ENCODE data around the gene MAP2.

Gene MAP2

GRCh38 chr2:209653134-209653533 is 229.3 kb downstream of the MAP2 start:
- no peak for DNase-seq (ENCODE audit: low read depth)

GRCh38 chr2:209661286-209661894 is 237.5 kb downstream of the MAP2 start:
- DNase-seq (ENCODE audit: low read depth): no peak

GRCh38 chr2:209662021-209662420 is 238.2 kb downstream of the MAP2 start:
- DNase-seq (ENCODE audit: low read depth): no peak

- DNase-seq (ENCODE audit: low read depth): no peak
Measured at GRCh38 chr2:209663139-209663538, 239.3 kb downstream of the MAP2 start.

GRCh38 chr2:209663656-209664055 is 239.8 kb downstream of the MAP2 start:
- no peak for DNase-seq (ENCODE audit: low read depth)

- no peak for DNase-seq (ENCODE audit: low read depth)
Measured at GRCh38 chr2:209666296-209666695, 242.4 kb downstream of the MAP2 start.

- DNase-seq (ENCODE audit: low read depth): no peak
Measured at GRCh38 chr2:209671020-209671680, 247.3 kb downstream of the MAP2 start.

GRCh38 chr2:209673811-209674210 is 250.0 kb downstream of the MAP2 start:
- DNase-seq (ENCODE audit: low read depth): no peak

GRCh38 chr2:209680596-209680995 is 256.7 kb downstream of the MAP2 start:
- DNase-seq (ENCODE audit: low read depth): no peak

GRCh38 chr2:209681201-209681735 is 257.4 kb downstream of the MAP2 start:
- DNase-seq (ENCODE audit: low read depth): no peak

GRCh38 chr2:209682646-209683045 is 258.8 kb downstream of the MAP2 start:
- DNase-seq (ENCODE audit: low read depth): no peak

- no peak for DNase-seq (ENCODE audit: low read depth)
Measured at GRCh38 chr2:209685340-209685739, 261.5 kb downstream of the MAP2 start.

- no peak for DNase-seq (ENCODE audit: low read depth)
Measured at GRCh38 chr2:209685963-209686362, 262.1 kb downstream of the MAP2 start.

- DNase-seq (ENCODE audit: low read depth): no peak
Measured at GRCh38 chr2:209686448-209686847, 262.6 kb downstream of the MAP2 start.

- no peak for DNase-seq (ENCODE audit: low read depth)
Measured at GRCh38 chr2:209687323-209687969, 263.6 kb downstream of the MAP2 start.

GRCh38 chr2:209688385-209688784 is 264.5 kb downstream of the MAP2 start:
- no peak for DNase-seq (ENCODE audit: low read depth)

- DNase-seq (ENCODE audit: low read depth): no peak
Measured at GRCh38 chr2:209690029-209690754, 266.3 kb downstream of the MAP2 start.

GRCh38 chr2:209694748-209695147 is 270.9 kb downstream of the MAP2 start:
- no peak for DNase-seq (ENCODE audit: low read depth)

- DNase-seq (ENCODE audit: low read depth): no peak
Measured at GRCh38 chr2:209696836-209697711, 273.2 kb downstream of the MAP2 start.

GRCh38 chr2:209702775-209703174 is 278.9 kb downstream of the MAP2 start:
- DNase-seq (ENCODE audit: low read depth): no peak

- no peak for DNase-seq (ENCODE audit: low read depth)
Measured at GRCh38 chr2:209713219-209713618, 289.4 kb downstream of the MAP2 start.

GRCh38 chr2:209719034-209719433 is 295.2 kb downstream of the MAP2 start:
- DNase-seq (ENCODE audit: low read depth): no peak
